Stimulated activated CD4-positive, alpha-beta T cell treated with anti-CD3 and anti-CD28 coated beads, Interleukin-12 subunit alpha, Interleukin-12 subunit beta, amount 100 ng/mL, for 4 hours (primary cell): Measurements from ENCODE around the gene CDK5RAP3.
A peak's percentile ranks its signal among the peaks of the same experiment; 100 is the strongest.
"Not testable (repeated sequence)": the region's sequence is repeated elsewhere in the genome, so short reads cannot be mapped to it uniquely, and the experiment has no call there.

ENCODE experiments used
- DNase-seq: peaks from one replicate; pipeline ENCODE4 v3.0.0-alpha.2; 2020

CDK5RAP3 gene

DNA sequence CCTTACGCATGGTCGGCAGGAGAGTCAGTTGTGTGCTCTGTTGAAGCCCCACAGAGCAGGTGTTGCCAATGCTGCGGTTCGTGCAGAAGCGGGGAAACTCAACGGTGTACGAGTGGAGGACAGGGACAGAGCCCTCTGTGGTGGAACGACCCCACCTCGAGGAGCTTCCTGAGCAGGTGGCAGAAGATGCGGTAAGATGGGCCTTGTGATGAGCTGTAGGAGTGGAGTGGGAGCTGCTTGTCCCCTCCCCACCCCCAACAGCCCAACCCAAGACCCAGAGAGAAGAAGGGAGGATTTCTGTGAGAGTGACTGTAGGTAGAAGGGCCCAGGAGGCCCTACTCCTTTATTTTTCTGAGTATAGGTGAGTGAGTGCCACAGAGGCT, 4.9 kb downstream of the CDK5RAP3 start:
- DNase-seq = no peak

DNA sequence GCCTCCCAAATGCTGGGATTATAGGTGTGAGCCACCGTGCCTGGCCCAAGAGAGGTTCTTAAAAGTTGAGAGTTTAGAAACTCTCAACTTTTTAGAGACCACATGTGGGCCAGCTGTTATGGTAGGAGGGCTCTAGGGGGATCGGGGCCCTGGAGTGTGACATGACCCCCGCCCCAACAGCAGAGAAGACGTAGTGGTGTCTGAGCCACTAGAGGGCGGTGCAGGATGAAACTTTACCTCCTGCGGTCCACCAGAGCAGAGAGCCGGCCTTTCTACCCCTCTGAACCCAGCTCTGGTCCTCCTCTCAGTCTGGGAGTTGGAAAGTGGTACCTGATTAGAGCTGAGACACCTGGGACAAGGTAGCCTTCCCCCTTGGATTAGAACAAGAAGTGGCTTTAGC, 7.4 kb downstream of the CDK5RAP3 start:
- peak; percentile 29 for DNase-seq

DNA sequence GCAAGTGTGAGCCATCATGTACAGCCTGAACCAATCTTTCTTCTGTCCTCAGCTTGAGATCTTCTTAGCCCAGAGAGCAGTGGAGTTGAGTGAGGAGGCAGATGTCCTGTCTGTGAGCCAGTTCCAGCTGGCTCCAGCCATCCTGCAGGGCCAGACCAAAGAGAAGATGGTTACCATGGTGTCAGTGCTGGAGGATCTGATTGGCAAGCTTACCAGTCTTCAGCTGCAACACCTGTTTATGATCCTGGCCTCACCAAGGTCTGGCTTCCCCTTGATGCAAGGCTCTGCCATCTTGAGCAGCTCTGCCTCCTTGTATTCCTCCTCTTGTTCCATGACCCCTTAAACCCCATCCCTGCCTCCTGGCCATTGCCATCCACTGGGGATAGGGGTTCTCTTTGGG, 9.6 kb downstream of the CDK5RAP3 start:
- no peak for DNase-seq

DNA sequence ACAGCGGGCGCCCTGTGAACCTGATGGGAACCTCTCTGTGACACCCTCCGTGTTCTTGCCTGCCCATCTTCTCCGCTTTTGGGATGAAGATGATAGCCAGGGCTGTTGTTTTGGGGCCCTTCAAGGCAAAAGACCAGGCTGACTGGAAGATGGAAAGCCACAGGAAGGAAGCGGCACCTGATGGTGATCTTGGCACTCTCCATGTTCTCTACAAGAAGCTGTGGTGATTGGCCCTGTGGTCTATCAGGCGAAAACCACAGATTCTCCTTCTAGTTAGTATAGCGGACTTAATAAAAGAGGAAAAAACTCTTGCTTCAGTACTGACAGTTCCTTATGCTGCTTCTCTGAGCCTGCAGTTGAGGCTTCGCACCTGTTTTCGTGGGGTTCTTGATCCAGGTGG, 10.5 kb downstream of the CDK5RAP3 start:
- DNase-seq = no peak

DNA sequence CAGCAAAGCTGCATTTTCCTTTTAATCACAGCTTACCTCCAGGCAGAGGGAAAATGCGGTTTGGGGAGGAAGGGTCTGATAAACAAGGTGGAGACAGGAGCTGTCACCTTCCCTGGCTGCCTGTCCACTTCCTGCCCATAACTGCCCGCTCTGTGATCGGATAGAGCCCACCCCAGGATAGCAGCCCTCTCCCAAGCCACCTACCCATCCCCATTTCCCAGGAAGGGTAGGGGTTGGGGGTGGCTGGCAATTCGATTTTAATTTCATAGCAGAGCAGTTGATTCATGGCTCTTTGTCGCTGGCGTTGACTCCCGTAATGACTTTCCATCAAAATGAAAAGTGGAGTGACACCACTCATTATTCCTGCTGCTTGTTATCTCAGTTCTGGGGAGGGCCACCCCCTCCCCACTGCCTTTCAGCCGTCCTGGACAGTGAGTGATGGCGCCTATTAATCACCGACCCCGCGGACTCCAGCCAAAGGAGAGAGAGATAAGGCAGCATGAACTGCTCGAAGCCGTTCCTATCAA, 11.2 kb downstream of the CDK5RAP3 start:
- DNase-seq = no peak

DNA sequence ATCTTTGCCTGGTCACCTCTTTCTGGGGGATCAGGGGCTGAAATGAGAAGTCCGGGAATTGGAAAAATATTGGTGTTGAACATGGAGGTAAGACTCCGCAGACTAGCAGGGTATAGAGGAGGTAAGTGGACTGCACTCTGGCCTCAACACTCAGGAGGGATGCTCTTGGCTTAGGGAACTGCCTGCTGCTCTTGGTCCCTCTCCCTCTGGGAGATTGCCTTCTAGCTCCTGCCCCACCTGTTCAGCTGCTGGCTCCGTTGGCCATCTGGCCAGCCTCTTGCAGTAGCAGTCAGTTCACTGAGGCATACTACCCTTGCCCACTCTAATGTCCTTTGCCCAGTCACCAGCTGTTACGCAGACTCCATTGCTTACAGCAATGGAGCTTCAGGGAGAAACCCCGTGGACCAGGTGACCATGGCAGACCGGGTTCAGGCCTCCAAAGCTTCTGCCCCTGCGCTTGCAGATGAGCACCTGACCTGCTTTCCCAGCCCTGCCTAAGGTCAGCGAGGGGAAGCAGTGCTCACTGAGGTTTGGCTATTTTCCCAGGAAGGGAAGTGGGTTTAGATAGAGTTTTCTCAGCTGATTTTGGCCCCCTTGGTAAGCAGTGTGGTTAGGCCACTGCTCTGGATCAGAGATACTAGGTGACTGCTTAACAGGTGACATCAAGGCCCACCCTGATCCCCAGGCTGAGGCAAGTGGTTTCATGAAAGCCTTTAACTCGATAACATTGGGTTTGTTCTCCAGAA, 11.9 kb downstream of the CDK5RAP3 start:
- DNase-seq = no peak

DNA sequence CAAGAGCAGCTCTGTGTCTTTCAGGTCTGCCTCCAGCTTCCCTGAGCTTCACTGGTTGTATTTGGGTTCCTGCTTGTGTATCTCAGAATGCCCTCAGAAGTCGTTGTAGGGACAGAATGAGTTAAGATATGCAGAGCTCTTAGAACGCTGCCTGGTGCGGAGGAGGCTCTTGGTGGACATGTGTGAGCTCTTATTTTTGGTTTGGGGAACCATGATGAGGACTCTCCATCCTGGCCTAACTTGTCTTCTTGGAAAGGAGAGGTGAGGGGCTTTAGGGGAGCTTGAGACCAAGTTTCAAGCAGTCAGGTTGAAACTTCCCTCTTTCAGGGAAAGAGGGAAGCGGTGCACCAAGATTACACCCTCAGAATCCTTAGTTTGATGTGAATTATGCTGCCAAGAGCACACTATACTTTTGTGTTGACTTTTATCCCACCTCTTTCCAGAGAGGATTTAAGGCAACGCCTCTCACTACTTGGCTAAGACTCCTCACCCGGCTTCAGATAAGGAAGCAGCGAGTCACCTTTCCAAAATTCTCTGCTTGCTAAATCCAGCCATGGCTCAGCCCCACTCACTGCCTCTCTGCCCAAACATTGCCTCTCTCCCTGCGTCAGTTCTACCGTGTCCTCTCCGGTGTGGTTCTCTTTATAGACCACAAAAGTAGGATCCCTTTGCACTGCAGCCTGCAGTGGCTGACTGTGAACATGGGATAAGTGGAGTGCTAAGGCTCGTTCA, 12.7 kb downstream of the CDK5RAP3 start:
- no peak for DNase-seq

DNA sequence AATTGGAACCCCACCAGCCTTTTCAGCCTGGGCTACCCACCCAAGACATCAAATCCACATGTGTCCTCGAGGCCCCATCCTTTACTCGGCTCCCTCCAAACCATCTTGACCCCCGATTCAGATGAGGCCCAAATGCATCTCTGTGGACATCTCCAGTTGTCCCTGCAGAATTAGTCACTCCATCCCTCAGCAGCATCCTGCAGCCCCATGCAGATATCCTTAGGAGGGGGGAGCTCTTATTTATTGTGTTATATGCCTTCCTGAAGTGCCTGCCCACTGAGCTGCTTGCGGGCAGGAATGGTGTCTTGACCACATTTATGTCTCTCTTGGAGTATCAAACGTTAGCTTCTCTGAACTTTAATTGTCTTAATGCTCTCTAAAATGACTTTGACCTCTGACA, 15.6 kb downstream of the CDK5RAP3 start:
- no peak for DNase-seq

DNA sequence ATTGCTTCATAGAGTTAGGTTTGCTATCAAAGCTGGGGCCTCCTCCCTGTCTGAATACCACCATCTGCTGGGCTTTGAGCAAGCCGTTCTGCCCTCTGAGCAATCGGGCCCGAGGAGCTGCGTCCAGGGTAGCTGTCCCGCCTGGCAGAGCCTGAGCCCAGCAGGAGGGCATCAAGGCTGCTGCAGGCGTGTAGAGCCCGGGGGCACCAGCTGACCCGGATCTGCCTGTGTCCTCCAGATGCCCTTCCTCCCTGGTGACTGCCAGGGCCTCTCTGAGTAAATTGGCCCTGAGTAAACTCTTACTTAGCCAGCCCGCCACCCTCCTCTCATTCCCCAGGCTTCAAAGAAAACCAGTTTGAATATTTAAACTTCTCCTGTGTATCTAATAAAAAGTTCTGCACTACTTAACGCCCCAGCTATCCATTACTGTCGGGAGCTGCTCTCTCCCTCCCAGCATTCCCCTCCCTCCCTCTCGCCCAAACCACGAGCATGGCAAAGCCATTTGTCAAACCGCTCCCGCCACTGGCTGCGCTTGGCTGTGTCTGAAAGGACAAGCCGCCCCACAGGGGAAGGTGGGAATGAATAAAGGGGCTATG, 16.4 kb downstream of the CDK5RAP3 start:
- no peak for DNase-seq

DNA sequence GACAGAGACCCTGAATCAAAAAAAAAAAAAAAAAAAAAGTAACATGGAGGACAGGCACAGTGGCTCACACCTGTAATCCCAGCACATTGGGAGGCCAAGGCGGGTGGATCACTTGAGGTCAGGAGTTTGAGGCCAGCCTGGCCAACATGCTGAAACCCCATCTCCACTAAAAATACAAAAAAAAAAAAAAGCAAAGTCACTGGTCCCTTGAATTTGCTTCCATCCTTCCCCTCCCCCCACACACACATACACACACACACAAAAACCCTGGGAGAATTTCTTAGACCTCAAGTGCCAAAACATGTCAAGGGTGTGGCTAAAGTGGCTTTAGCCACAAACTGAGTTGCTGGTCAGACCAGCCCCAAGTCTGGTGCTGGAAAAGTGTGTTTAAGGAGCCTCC, 17.5 kb downstream of the CDK5RAP3 start:
- DNase-seq = not testable (repeated sequence)

DNA sequence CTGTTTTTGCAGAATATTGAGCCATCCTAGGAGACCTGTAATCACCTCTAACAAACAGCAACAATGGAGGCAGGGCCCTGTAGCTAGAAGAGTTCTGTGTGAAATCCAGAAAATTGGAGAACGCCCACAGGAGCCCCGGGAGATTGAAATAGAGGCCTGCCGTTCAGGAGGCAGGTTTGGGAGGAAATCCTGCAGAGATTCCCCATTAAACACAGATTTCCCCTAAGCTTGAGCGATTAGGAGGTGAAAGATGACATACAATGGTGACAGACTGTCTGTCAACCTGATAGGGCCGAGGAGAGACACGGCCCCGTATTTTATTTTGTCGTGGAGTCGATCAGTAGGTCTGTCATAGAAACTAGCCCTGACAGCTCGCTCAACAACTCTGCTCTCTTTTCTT, 18.2 kb downstream of the CDK5RAP3 start:
- no peak for DNase-seq

DNA sequence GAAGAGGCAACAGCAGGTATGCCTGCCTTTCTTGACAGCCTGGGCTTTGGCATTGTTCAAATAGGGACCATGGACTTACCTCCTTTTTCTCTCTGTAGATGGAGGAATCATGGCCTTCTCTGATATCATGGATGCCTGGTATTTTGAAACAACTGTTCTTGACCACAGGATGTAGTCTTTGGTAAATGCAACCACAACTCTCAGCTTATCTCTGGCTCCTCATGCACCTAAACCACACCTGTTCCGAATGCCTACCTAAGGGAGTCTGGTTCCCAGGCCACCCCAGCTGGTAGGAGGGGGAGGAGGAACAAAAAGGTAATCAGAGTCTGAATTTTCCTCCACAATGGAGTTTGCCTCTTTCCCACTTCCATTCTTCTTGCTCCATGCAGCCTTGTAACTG, 18.8 kb downstream of the CDK5RAP3 start:
- no peak for DNase-seq

DNA sequence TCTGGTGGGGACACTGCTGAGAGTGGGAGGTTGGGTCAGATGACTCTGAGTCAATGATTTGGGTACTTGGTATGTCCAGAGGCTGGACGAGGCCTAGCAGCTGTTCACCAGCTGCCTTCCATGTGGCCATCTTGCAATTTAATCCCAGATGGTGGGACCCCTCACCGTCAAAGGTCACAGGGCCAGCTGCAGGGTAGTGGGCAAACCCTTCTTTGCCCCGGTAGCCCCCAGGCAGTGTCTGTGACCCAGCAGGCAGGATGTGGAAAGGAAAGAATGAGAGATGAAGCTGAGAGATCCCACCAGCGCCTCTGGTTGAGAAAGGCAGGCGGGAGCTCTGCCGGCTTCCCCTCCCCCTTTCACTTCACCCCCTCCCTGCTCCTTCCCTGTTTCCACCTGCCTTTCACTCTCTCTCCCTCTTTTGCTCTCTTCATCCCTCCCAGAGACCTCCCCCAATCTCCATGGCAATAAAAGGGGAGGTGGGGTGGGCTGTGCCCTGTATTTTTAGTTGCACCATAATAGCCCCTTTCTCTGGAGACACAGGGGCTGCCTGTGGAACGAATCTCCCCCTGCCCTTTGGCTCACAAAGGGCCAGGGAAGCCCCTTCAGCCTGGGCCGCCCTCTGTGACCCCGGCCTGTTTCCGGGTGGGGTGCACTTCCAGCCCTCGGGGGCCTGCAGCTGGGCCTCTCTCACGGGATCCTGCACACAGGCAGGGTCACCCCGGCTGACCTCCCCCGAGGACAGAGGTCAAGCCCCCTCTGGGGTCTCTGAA, 20.2 kb downstream of the CDK5RAP3 start:
- no peak for DNase-seq

DNA sequence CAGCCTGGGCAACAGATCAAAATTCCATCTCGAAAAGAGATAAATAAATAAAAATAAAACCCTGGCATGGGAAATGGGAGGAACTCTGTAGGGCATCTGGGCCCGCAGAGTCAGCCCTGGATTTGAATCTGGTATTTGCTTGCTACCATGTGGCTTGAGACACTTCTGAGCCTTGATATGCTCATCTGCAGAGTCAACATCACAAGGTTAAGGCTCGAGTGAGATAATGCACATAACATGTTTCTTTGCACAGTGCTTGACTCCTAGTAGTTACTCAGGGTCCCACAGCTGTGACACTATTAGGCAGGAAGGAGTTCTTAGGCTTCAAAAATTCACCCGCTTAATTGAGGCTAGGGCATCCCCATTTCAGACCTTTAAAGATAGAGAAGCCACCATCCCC, 21.3 kb downstream of the CDK5RAP3 start:
- no peak for DNase-seq

DNA sequence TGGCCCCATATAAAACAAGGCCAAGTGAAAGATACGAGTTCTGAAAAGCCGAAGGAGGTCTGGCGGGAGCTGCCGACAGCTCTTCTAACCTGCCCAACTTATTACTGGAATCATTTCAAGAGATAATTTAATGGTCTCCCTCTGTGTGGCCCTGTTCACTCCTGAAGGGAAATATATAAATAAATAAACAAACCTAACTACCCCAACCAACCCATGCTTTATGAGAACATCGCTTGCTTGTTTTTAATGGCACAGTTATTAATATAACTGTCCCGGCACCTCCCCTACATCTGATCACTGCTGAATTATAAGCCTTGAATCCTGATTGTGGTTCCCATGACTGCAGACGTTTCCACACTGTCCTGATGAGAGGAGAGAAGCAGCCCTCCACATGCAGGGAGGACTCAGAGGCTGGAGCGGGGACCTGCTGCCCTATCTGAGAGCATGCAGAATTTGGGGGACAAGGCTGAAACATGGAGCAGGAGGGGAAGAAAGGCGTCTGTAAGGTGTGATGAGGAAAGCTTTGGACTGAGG, 22.2 kb downstream of the CDK5RAP3 start:
- no peak for DNase-seq

DNA sequence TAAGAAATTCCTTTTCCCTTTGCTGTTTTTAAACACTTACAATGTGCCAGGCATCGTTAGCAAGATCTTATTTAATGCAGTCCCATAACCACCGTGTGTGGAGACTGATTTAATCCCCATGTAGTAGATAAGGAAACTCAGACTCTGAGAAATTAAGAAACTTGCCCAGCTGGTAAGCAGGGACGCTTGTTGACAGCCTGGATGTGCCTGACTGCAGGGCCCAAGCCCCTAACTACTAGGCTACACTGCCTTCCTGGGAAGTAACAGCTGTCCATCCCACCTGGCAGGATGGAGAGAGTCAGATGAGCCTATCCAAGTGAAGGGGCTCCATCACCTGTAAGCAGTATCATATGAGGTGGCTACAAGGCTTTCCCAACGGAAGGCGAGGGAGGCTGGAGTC, 23.1 kb downstream of the CDK5RAP3 start:
- DNase-seq = no peak

DNA sequence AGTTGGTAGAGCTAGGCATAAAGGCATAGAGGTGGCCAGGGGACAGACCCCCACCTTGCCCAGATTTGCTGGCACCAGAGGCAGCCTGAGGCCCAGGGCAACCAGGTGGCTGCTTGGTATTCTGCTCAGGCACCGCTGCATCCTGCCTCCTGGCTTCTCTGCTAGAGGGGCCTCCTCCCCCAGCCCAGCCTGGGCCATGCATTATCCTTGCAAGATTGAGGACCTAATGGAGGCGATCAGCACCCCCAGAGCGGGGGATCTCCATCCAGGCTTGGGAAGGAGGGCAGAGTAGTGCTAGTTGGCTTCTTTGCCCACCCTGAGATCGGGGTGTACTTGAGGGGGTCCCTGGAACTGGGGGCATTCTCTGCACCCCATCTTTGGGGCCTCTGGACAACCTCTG, 23.8 kb downstream of the CDK5RAP3 start:
- DNase-seq = no peak

DNA sequence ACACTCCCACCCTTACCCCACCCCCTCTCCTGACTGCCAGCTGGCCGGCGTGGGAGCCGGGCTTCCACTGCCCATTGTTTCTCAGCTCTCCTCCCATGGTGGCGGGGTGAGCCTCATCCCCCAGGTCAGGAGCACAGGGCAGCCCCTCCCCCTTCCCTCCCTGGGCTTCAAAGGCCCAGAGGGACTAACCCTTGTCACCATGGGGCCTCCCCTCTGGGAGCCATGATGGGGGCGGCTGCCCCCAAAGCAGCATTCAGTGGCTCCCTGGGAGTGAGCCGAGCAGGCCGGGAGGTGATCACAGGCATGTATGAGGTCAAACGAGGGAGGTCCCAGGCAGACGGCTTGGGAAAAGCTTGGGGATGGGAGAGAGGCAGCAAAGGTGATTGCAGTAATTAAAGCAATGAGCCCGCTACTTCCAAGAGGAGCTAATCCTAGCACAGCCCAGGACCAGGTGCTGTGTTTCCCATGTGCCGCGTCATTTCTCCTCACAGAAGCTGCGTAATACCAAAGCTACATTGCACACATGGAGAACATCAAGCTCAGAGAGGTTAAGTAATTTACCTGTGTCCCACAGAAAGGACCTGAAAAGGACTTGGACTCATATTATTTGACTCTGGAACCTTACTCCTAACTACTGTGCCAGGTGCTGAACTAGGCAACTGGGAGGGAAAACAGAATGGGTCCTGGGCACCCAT, 24.5 kb downstream of the CDK5RAP3 start:
- no peak for DNase-seq

DNA sequence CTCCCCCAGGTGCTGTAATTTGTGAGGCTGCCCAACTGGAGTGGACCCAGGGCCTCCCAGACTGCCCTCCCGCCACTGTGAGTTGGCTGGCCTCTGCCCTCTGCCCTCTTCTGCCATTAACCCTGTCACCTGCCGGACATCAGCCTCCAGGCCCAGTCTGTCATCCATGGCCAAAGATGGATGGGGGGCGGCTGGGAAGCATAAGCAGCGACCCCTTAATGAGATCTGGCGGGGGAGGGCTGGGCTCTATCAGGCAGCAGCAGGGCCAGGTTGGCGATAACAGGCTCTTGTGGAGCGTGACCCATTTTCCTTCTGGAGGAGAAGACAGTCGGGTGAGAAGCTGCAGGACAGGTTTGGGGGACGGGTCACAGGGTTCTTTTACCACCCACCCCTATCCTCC, 25.3 kb downstream of the CDK5RAP3 start:
- no peak for DNase-seq

DNA sequence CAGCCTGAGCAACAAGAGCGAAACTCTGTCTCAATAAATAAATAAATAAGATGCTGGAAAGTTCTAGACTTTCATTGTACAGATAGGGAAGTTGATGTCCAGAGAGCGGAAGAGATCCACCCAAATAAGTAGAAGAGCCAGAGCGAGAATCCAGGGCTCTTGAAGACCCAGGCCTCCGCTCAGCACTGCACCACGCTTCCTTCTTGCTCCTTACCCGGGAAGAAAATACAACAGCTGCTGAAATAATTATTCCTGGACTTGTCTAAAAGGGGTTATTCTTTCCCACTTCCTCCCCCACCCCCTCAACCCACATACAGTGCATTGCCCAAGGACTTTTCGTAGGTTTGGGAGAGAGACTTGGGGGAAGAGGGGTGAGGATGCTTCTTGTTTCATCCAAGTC, 26.7 kb downstream of the CDK5RAP3 start:
- no peak for DNase-seq

DNA sequence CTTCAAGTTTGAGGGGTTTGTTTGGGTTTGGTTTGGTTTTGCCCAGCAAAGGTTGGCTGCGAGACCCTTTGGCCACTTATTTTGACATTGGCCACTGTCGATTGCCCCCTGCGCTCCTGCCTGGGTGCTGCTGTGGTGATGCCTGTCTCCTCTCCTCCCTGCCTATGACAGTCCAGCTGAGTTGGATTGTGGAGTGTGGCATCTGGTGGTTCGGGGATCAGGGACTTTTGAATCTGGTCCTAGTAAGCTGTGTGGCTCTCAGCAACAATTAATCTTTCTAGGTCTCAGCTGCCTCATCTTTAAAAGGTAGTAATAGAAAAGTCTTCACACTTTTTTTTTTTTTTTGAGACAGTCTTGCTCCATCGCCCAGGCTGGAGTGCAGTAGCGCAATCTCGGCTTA, 27.1 kb downstream of the CDK5RAP3 start:
- no peak for DNase-seq

DNA sequence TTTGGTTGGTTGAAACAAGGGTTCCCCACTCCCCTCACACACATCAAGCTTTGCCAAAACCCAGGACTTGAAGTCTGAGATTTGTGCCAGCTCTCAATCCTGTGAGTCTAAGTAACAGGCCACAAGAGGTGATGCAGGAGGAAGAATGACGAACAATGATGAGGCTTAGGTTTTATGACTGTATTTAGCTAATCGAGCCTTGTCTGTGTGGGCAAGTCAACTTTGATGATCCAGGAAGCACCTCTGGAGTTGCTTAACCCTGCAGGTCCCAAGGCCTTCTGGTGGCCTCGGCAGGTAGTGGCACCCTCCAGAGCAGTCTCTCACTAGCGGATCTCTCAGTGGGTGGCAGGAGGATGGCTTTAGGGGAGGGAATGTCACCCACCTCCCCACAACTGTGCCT, 28.7 kb downstream of the CDK5RAP3 start:
- DNase-seq = no peak
